GM18505 (cell line): ENCODE measurements around the gene WDR5.

ENCODE experiments used
- ATAC-seq: cut with Tn5 transposase; IDR thresholded peaks from one replicate; pipeline ENCODE4 v1.9.1; 2021; ENCODE audit not compliant: unreplicated experiment
- POLR2A ChIP-seq: IDR thresholded peaks from 4 replicates; pipeline ENCODE4 v1.6.1; 2011; ENCODE audit warnings: borderline replicate concordance; ENCODE audit not compliant: insufficient read depth, insufficient read length; ENCODE audit errors: extremely low read depth

WDR5 gene

DNA sequence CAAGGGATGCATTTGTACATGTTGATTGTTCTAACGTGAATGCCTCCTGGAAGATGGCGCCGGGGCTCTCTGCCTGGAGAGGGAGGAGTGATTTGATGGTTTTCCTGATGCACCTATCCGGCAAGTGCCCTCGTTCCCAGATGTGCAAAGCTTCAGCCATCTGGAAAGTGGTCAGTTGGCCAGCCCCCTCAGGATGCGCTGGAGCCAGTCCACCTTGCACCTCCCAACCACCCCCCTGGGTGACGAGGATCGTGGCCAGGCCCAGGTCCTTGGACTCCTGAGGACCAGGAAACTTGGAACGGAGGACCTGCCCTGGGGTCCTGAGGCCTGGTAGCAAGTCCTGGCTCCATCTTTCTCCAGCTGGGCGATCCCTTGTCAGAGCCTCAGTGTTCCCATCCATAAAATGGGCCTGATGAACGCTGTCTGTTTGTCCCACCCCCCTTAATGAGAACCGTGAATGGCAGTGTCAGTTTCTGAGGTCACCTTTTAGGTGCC is 52.1 kb downstream of the WDR5 start:
- no peak for ATAC-seq
- TF ChIP-seq POLR2A: no peak

DNA sequence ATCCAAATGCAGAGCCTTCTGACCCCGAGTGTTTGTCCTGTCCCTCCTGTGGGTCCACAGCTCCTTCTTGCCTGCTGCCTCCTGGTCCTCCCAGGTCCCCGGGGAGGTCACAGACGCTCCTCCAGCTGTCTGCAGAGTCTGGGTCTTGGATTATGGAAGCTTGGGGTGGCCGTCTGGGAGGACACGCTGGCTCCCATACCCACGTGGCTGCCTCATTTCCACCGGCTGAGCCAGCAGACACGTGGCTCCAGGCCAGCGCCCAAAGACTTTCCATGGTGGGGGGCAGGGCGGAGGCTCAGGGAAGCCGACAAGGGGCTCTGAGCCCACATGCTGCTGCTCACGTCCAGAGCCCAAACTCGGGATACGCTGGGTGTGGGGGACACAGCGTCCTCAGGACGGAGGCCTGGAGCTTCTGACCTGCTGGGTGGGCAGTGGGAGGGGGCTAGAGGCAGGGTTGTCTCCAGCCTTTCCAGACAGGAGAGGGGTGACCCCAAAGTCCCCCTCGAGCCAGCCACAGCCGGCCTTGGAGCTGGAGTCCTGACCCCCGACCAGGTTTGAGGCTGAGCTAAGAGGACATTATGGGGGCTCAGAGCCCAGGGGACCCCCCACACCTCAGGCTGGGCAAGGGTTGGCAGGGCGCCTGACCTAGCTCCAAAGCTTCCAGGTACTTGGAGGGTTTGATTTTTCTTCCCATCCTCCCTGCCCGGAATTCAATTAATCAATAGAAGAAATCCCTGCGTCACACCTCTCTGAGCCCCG is 52.7 kb downstream of the WDR5 start:
- ATAC-seq: no peak
- no peak for TF ChIP-seq POLR2A

- ATAC-seq: no peak
- no peak for TF ChIP-seq POLR2A
Observed at GRCh38 chr9:134189145-134189469, 53.2 kb downstream of the WDR5 start.

GRCh38 chr9:134189470-134190231 is 53.8 kb downstream of the WDR5 start:
- no peak for ATAC-seq
- no peak for TF ChIP-seq POLR2A

DNA sequence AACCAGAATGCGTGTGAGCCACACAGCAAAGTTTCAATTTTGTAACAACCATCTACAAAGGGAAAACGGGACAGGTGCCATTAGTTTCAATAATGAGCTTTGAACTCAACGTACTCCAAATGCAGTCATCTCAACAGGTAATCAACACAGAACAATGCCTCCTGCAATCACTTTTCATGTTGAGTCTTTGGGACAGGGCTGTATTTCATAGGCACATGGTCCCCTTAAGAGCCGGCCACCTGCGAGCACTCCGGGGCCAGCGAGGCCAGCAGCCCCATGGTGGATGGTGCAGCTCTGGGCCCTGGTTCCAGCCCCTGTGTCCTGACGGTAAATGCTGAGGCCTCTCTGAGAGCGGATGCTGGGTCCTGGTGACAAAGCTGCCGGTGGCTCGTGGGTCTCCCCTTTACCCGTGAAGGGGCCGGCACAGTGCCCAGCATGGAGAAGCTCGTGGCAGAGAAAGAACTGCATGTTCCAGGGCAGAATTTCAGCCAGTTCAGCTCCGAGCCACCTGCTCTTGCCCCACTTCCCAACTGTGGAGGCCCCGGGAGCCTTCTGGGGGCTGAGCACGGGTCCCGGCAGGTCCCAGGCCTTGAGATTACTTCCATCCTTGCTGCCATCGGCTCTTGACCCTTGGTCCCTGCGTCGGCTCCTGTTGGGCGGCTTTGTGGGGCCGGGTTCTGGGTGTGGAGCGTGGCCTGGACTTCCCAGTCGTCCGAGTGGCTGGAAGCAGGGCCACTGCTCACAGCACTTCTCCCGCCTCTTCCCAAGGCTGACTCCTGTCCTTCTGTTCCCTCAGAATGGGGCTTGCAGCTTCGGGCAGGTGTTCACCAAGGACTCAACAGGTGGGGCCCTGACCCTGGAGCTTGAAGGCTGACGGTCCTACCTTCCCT is 54.6 kb downstream of the WDR5 start:
- no peak for ATAC-seq
- no peak for TF ChIP-seq POLR2A

DNA sequence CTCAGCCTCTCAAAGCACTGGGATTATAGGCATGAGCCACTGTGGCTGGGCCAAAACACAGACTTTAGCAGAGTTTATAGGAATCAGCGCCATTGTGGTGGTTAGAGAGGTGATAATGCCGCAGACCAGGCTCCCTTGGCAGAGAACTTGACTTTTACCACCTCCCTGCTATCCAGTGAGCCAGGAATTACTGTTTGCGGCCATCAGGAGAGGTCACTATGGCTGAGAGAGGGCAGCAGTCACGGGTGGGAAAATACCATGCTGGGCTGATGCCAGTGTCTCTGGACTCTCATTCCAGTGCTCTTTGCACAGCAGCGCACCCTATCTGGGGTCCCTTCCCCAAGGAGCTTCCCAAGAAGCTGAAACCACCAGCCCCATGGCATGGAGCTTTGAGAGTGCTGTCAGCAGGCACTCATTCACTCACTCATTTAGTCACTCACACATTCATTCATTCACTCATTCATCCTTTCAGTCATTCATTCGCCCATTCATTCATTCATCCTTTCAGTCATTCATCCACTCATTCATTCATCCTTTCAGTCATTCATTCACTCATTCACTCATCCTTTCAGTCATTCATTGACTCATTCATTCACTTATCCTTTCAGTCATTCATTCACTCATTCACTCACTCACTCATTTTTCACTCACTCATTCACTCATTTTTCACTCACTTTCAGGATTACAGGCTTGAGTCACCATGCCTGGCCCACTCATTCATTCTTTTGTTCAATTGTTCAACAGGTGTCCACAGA is 55.8 kb downstream of the WDR5 start:
- no peak for TF ChIP-seq POLR2A
- ATAC-seq: no peak

DNA sequence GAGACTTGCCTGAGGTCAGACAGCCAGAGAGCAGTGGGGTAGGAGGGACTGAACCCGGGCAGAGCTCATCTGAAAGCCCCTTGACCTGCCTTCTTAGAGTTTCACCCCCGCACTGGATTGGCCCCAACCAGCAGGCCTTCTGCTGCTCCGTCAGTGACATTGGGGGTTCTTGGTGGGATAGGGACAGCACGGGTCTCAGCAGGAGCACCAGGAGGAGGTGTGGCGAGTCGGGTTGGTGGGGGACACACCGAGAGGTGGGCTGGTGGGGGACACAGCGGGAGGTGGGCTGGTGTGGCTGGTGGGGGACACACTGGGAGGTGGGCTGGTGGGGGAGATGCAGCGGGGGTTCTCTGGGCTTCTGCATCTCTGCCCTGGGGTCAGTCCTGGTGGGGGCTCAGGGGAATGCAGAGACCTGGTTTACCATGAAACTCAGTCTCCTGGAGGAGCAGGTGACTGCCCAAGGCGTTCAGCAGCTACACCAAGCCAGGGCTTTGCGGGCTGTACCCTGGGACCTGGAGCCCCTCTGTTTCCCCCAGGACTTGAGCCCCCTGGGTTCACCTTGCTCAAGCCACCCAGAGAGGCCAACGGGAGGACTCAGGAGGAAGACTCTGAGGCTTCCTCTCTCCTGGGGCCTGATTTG is 56.5 kb downstream of the WDR5 start:
- TF ChIP-seq POLR2A: no peak
- no peak for ATAC-seq

- TF ChIP-seq POLR2A: no peak
- no peak for ATAC-seq
Observed at GRCh38 chr9:134192951-134193731, 57.3 kb downstream of the WDR5 start.

DNA sequence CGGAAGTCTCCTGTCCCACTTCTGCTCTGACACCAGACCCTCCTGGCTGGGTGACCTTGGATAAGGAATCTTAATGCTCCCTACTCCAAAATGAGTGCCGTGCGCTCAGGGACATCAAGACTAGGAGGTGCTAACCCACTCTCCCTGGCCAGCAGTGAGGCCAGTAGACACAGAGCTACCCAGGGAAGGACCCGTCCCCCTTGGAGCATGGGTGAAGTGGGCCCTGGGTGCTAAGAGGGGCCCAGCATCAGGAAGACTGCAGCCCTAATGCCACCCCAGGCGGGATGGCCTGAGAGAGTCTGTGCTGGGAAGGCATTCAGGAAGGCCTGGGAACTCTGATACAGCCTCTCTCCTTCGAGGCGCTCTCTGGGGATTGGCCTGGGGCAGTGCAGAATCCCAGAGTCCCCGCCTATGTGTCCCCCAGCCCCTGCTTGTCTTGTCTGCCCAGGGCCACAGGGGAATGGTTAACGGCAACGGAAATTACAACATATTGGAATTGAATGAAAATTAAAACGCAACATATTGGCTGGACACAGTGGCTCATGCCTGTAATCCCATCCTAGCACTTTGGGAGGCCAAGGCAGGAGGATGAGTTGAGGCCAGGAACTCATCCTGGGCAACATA is 58.1 kb downstream of the WDR5 start:
- no peak for TF ChIP-seq POLR2A
- no peak for ATAC-seq

DNA sequence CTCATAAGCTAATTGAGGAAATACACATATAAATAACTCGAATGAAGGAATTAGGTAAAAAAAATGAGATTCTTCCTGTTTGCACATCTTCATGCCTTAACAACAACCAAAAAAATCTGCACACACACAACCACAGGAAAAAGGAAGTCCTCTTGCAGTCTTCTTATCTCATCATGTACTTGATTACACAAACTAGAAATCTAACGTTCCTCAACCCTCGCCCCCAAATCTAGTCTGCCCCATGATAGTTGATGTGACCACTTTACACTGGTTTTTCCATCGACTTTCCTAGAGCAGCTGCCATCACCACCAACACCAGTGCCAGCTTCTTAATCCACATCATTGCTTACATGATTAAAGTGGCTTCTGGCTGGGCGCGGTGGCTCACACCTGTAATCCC is 59.7 kb downstream of the WDR5 start:
- no peak for ATAC-seq
- TF ChIP-seq POLR2A: no peak

DNA sequence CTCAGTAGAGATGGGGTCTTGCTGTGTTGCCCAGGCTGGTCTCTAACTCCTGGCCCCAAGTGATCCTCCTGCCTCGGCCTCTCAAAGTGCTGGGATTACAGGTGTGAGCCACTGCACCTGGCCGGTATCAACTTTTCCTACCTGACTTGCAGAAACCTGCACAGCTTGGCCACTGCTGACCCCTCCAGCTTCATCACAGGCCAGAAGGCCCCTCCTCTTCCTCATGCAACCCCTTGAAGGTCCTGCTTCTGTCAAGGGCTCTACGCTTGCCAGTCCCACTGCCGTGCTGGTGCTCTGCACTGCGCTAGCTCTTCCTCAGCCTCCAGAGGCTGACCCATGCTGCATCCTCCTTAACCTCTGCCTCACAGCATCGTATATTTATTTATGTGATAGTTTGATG is 61.0 kb downstream of the WDR5 start:
- no peak for ATAC-seq
- TF ChIP-seq POLR2A: no peak
